ENCODE measurements around the gene TPRG1. TPM values are rescaled to one million over a fixed set of nuclear protein-coding genes. Genes with fewer than 3 reads are reported as not detected.

TPRG1 gene
- total RNA-seq, 4 donors from 2014 or later: 31.3 to 72.0 (median 47.0) TPM

- TF ChIP-seq CTCF (IDR thresholded peaks at IDR 0.05; ENCODE audit: low read depth): no peak
Measured at GRCh38 chr3:189166321-189166720, 5.5 kb upstream of the TPRG1 start.

- TF ChIP-seq CTCF (IDR thresholded peaks at IDR 0.05; ENCODE audit: low read depth): no peak
Measured at GRCh38 chr3:189167027-189167766, 4.6 kb upstream of the TPRG1 start.

- TF ChIP-seq CTCF (IDR thresholded peaks at IDR 0.05; ENCODE audit: low read depth): no peak
Measured at GRCh38 chr3:189168711-189169110, 3.1 kb upstream of the TPRG1 start.

GRCh38 chr3:189169728-189170127 lies 2.0 kb upstream of the TPRG1 start:
- TF ChIP-seq CTCF (IDR thresholded peaks at IDR 0.05; ENCODE audit: low read depth): no peak

- no peak for TF ChIP-seq CTCF (IDR thresholded peaks at IDR 0.05; ENCODE audit: low read depth)
Measured at GRCh38 chr3:189170559-189170958, 1.2 kb upstream of the TPRG1 start.

- TF ChIP-seq CTCF (IDR thresholded peaks at IDR 0.05; ENCODE audit: low read depth): no peak
Measured at GRCh38 chr3:189172668-189173419, 1.1 kb downstream of the TPRG1 start.

- no peak for TF ChIP-seq CTCF (IDR thresholded peaks at IDR 0.05; ENCODE audit: low read depth)
Measured at GRCh38 chr3:189184566-189184965, 12.8 kb downstream of the TPRG1 start.

Measured in subcutaneous adipose tissue (tissue), 4 donors.